ENCODE measurements around the gene MYO5B. TPM values are rescaled to one million over a fixed set of nuclear protein-coding genes. Genes with fewer than 3 reads are reported as not detected.

The MYO5B gene
- total RNA-seq, 4 donors from 2014 or later, result 2.0 to 13.9 (median 5.3) TPM

GRCh38 chr18:49835405-49835804 is 359.5 kb downstream of the MYO5B start:
- H3K9me3 ChIP-seq, result no peaks in the 10 kb centered on the region
- intact Hi-C loops (cut with DNase I), result no loop called here
- no peaks in the 10 kb centered on the region for H3K36me3 ChIP-seq
- no peak for DNase-seq (ENCODE audit: extremely low spot score)
- TF ChIP-seq EP300 (IDR thresholded peaks at IDR 0.05) (no peak), CTCF (IDR thresholded peaks at IDR 0.05) (no peak), POLR2A (IDR thresholded peaks at IDR 0.05; ENCODE audit: low read depth) (no peak), POLR2AphosphoS5 (IDR thresholded peaks at IDR 0.05) (no peak)
- no peaks in the 10 kb centered on the region for H3K27me3 ChIP-seq
- 80% methylated on average over 2 of the region's 2 CpGs for WGBS
- H3K4me1 ChIP-seq, result no peaks in the 10 kb centered on the region
- H3K27ac ChIP-seq (replicated peaks in 1 of 4), result no peak overlapping the region
- no peak overlapping the region for H3K4me3 ChIP-seq

GRCh38 chr18:49834258-49834657 is 360.7 kb downstream of the MYO5B start:
- Histone ChIP-seq H3K4me3 (no peak overlapping the region), H3K9me3 (no peaks in the 10 kb centered on the region), H3K27ac (replicated peaks in 1 of 4) (no peak overlapping the region), H3K36me3 (no peaks in the 10 kb centered on the region), H3K4me1 (no peaks in the 10 kb centered on the region), H3K27me3 (no peaks in the 10 kb centered on the region)
- DNase-seq (ENCODE audit: extremely low spot score), result no peak
- intact Hi-C loops (cut with DNase I), result no loop called here
- TF ChIP-seq POLR2A (IDR thresholded peaks at IDR 0.05; ENCODE audit: low read depth), result no peak
- TF ChIP-seq POLR2AphosphoS5 (IDR thresholded peaks at IDR 0.05), result no peak
- TF ChIP-seq EP300 (IDR thresholded peaks at IDR 0.05), result no peak
- TF ChIP-seq CTCF (IDR thresholded peaks at IDR 0.05), result no peak
- WGBS, result 35% methylated on average over 3 of the region's 3 CpGs

GRCh38 chr18:49833814-49834213 is 361.1 kb downstream of the MYO5B start:
- no peak for DNase-seq (ENCODE audit: extremely low spot score)
- no peak for TF ChIP-seq POLR2A (IDR thresholded peaks at IDR 0.05; ENCODE audit: low read depth)
- no peak for TF ChIP-seq CTCF (IDR thresholded peaks at IDR 0.05)
- no peak for TF ChIP-seq POLR2AphosphoS5 (IDR thresholded peaks at IDR 0.05)
- no peak for TF ChIP-seq EP300 (IDR thresholded peaks at IDR 0.05)
- 85% methylated on average over 4 of the region's 4 CpGs for WGBS
- H3K27me3 ChIP-seq, result no peaks in the 10 kb centered on the region
- intact Hi-C loops (cut with DNase I), result no loop called here
- no peak overlapping the region for H3K4me3 ChIP-seq
- H3K36me3 ChIP-seq, result no peaks in the 10 kb centered on the region
- H3K9me3 ChIP-seq, result no peaks in the 10 kb centered on the region
- no peaks in the 10 kb centered on the region for H3K4me1 ChIP-seq
- no peak overlapping the region for H3K27ac ChIP-seq (replicated peaks in 1 of 4)

- Histone ChIP-seq H3K9me3 (no peaks in the 10 kb centered on the region), H3K27ac (replicated peaks in 1 of 4) (no peak overlapping the region), H3K4me1 (no peaks in the 10 kb centered on the region), H3K36me3 (no peaks in the 10 kb centered on the region), H3K4me3 (no peak overlapping the region), H3K27me3 (no peaks in the 10 kb centered on the region)
- 91% methylated on average over 2 of the region's 2 CpGs for WGBS
- intact Hi-C loops (cut with DNase I), result no loop called here
- TF ChIP-seq CTCF (IDR thresholded peaks at IDR 0.05) (no peak), POLR2A (IDR thresholded peaks at IDR 0.05; ENCODE audit: low read depth) (no peak), POLR2AphosphoS5 (IDR thresholded peaks at IDR 0.05) (no peak)
- no peak for DNase-seq (ENCODE audit: extremely low spot score)
Measured at GRCh38 chr18:49832221-49832647, 362.7 kb downstream of the MYO5B start.

- 100% methylated on average over 1 of the region's 1 CpG for WGBS
Measured at GRCh38 chr18:49827996-49828395, 367.0 kb downstream of the MYO5B start.

More at GRCh38 chr18:49827996-49828395, 367.0 kb downstream of the MYO5B start:
- Histone ChIP-seq H3K36me3 (no peaks in the 10 kb centered on the region), H3K4me3 (no peak overlapping the region), H3K27me3 (no peaks in the 10 kb centered on the region), H3K9me3 (no peaks in the 10 kb centered on the region), H3K4me1 (no peaks in the 10 kb centered on the region), H3K27ac (replicated peaks in 1 of 4) (no peak overlapping the region)
- TF ChIP-seq POLR2A (IDR thresholded peaks at IDR 0.05; ENCODE audit: low read depth) (no peak), POLR2AphosphoS5 (IDR thresholded peaks at IDR 0.05) (no peak), EP300 (IDR thresholded peaks at IDR 0.05) (no peak), CTCF (IDR thresholded peaks at IDR 0.05) (no peak)
- DNase-seq (ENCODE audit: extremely low spot score), result no peak
- intact Hi-C loops (cut with DNase I), result no loop called here

Measured in esophagus muscularis mucosa (tissue), 4 donors.